NCI-H1694 treated with DMSO at 0.1 percent for 48 hours (cell line): ENCODE measurements around the gene FXYD2.
"Not testable (repeated sequence)": the region's sequence is repeated elsewhere in the genome, so short reads cannot be mapped to it uniquely, and the experiment has no call there.

Experiments
- DNase-seq: peaks from one replicate; lab custom pipeline; 2025; lab: John Stamatoyannopoulos, UW

Gene FXYD2

GRCh38 chr11:117820516-117820915 lies 4.0 kb downstream of the FXYD2 start:
- no peak for DNase-seq

GRCh38 chr11:117820071-117820470 lies 4.5 kb downstream of the FXYD2 start:
- DNase-seq: no peak

GRCh38 chr11:117819096-117820040 lies 5.2 kb downstream of the FXYD2 start:
- DNase-seq: peak; percentile 27

GRCh38 chr11:117818041-117818873 lies 6.3 kb downstream of the FXYD2 start:
- DNase-seq: no peak

GRCh38 chr11:117817368-117818040 lies 7.0 kb downstream of the FXYD2 start:
- peak; percentile 19 for DNase-seq

GRCh38 chr11:117816846-117817367 lies 7.6 kb downstream of the FXYD2 start:
- DNase-seq: no peak

- DNase-seq: no peak
Observed at GRCh38 chr11:117816151-117816741, 8.3 kb downstream of the FXYD2 start.

GRCh38 chr11:117815262-117815803 lies 9.2 kb downstream of the FXYD2 start:
- DNase-seq: no peak

- no peak for DNase-seq
Observed at GRCh38 chr11:117814766-117815261, 9.7 kb downstream of the FXYD2 start.

- DNase-seq: no peak
Observed at GRCh38 chr11:117814204-117814765, 10.3 kb downstream of the FXYD2 start.

- not testable (repeated sequence) for DNase-seq
Observed at GRCh38 chr11:117810056-117810451, 14.5 kb downstream of the FXYD2 start.

- no peak for DNase-seq
Observed at GRCh38 chr11:117809236-117810055, 15.1 kb downstream of the FXYD2 start.

- no peak for DNase-seq
Observed at GRCh38 chr11:117808784-117809183, 15.8 kb downstream of the FXYD2 start.

GRCh38 chr11:117807482-117808327 lies 16.8 kb downstream of the FXYD2 start:
- no peak for DNase-seq

GRCh38 chr11:117806846-117807245 lies 17.7 kb downstream of the FXYD2 start:
- no peak for DNase-seq

- DNase-seq: no peak
Observed at GRCh38 chr11:117805045-117805444, 19.5 kb downstream of the FXYD2 start.

GRCh38 chr11:117803896-117804295 lies 20.6 kb downstream of the FXYD2 start:
- no peak for DNase-seq

GRCh38 chr11:117799634-117800033 lies 24.9 kb downstream of the FXYD2 start:
- DNase-seq: no peak
